ENCODE measurements around the gene CFAP57. TPM values are rescaled to one million over a fixed set of nuclear protein-coding genes. Genes with fewer than 3 reads are reported as not detected.
"Not testable (repeated sequence)": the region's sequence is repeated elsewhere in the genome, so short reads cannot be mapped to it uniquely, and the experiment has no call there.

Gene CFAP57
- total RNA-seq, 1 donor from 2014 or later: 0.27 TPM

DNA sequence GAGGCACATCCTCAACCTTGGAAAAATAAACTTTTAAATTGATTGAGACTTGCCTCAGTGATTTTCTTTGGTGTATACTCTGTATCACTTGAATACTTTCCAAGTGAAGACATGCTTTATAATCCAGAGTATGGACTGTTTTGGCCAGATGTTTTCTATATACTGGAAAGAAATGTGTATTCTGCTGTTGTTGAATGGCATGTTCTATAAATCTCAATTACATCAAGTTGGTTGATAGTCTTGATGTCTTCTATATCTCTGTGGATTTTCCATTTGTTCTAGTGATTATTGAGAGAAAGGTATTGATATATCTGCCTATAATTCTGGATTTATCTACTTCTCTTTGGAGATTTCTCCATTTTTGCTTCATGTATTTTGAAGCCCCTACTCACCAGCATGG lies 37.5 kb upstream of the CFAP57 start:
- Mint-ChIP-seq H3K27me3 (ENCODE audit: low read depth) (no peaks in the 10 kb centered on the region), H3K27ac (no peak overlapping the region), H3K9me3 (peaks cover 20% of the 10 kb centered on the region), H3K4me3 (no peak overlapping the region), H3K36me3 (peaks cover 7% of the 10 kb centered on the region), H3K4me1 (peaks cover 6% of the 10 kb centered on the region)
- no peak for DNase-seq (ENCODE audit: low spot score in 2 of 2, unreplicated experiment in 2 of 2)
- TF ChIP-seq, protein P1, sequence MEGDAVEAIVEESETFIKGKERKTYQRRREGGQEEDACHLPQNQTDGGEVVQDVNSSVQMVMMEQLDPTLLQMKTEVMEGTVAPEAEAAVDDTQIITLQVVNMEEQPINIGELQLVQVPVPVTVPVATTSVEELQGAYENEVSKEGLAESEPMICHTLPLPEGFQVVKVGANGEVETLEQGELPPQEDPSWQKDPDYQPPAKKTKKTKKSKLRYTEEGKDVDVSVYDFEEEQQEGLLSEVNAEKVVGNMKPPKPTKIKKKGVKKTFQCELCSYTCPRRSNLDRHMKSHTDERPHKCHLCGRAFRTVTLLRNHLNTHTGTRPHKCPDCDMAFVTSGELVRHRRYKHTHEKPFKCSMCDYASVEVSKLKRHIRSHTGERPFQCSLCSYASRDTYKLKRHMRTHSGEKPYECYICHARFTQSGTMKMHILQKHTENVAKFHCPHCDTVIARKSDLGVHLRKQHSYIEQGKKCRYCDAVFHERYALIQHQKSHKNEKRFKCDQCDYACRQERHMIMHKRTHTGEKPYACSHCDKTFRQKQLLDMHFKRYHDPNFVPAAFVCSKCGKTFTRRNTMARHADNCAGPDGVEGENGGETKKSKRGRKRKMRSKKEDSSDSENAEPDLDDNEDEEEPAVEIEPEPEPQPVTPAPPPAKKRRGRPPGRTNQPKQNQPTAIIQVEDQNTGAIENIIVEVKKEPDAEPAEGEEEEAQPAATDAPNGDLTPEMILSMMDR (IDR thresholded peaks at IDR 0.05; ENCODE audit: unreplicated experiment): no peak

- DNase-seq (ENCODE audit: low spot score in 2 of 2, unreplicated experiment in 2 of 2): no peak
- Mint-ChIP-seq H3K4me1 (peaks cover 6% of the 10 kb centered on the region), H3K9me3 (peaks cover 29% of the 10 kb centered on the region), H3K27ac (no peak overlapping the region), H3K36me3 (peaks cover 8% of the 10 kb centered on the region), H3K27me3 (ENCODE audit: low read depth) (no peaks in the 10 kb centered on the region), H3K4me3 (no peak overlapping the region)
- TF ChIP-seq, protein P1 (IDR thresholded peaks at IDR 0.05; ENCODE audit: unreplicated experiment): no peak
Observed at GRCh38 chr1:43135857-43136781, 36.0 kb upstream of the CFAP57 start.

DNA sequence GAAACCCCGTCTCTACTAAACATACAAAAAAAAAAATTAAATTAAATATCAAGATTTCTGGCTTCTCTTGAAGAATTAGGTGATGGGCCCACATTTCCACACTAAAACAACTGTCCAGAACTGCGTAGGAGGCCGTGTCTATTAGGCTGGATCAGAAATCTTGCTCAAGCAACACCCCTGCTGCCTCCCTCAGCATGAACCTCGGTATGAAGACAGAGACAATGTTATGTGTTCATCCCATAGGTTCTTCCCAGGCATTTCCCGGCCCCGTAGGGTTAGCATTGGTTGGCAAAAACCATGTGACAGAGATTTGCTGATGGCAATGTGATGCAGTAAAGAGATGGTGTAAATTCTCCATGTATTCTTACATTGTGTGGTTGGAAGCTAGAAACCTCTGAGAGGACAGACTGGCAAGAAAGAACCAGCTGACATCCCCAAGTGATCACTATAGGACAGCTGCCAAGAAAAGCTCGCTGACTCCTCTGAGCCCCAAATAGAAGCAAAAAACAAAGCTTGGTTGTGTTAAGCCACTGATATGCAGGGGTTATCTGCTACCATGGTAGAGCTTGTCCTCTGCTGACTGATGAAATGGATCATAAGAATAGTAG lies 34.6 kb upstream of the CFAP57 start:
- Mint-ChIP-seq H3K4me3 (no peak overlapping the region), H3K27me3 (ENCODE audit: low read depth) (peaks cover 2% of the 10 kb centered on the region), H3K27ac (no peak overlapping the region), H3K4me1 (peaks cover 6% of the 10 kb centered on the region), H3K36me3 (peaks cover 8% of the 10 kb centered on the region), H3K9me3 (peaks cover 31% of the 10 kb centered on the region)
- no peak for DNase-seq (ENCODE audit: low spot score in 2 of 2, unreplicated experiment in 2 of 2)
- TF ChIP-seq, protein P1 (IDR thresholded peaks at IDR 0.05; ENCODE audit: unreplicated experiment): no peak

- not testable (repeated sequence) for H3K36me3 Mint-ChIP-seq; DNase-seq (ENCODE audit: low spot score in 2 of 2, unreplicated experiment in 2 of 2); H3K4me3 Mint-ChIP-seq; H3K4me1 Mint-ChIP-seq; H3K27ac Mint-ChIP-seq; H3K27me3 Mint-ChIP-seq (ENCODE audit: low read depth)
- peaks cover 19% of the 10 kb centered on the region for H3K9me3 Mint-ChIP-seq
Observed at GRCh38 chr1:43139295-43139694, 32.8 kb upstream of the CFAP57 start.

DNA sequence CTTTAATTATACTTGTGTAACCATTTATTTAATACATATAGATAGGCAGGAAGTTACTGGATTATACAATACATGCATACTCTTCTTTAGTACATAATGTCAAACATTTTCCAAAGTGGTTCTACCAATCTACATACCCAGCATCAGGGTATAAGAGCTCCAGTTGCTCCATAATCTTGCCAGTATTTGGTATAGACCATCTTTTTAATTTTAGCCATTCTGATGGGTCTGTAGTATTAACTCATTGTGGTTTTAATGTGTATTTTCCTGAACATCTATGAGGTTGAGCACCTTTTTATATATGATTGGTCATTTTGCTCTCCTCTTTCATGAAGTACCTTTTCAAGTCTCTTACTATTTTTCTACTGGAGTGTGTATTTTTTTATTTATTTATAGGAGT lies 32.1 kb upstream of the CFAP57 start:
- TF ChIP-seq, protein P1 (IDR thresholded peaks at IDR 0.05; ENCODE audit: unreplicated experiment): no peak
- Mint-ChIP-seq H3K4me3 (no peak overlapping the region), H3K27me3 (ENCODE audit: low read depth) (peaks cover 15% of the 10 kb centered on the region), H3K9me3 (peaks cover 16% of the 10 kb centered on the region), H3K36me3 (peaks cover 5% of the 10 kb centered on the region), H3K27ac (no peak overlapping the region), H3K4me1 (peaks cover 6% of the 10 kb centered on the region)
- no peak for DNase-seq (ENCODE audit: low spot score in 2 of 2, unreplicated experiment in 2 of 2)

DNA sequence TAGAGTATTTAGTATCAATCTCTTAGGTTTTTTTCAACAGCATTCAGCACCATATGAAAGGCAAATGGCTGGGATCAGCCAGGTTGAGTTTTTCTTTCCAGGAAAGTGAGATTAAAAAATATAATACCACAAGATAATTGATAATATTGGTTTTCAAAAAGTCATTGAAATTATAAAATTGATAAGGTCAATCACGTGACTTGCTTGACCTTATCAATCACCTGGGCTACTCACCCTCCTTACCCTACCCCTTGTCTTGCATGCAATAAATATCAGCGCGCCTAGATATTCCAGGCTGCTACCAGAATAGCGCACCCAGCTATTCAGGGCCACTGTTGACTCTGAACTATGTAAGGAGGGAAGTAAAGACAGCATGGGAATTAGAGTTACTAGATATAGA lies 31.5 kb upstream of the CFAP57 start:
- Mint-ChIP-seq H3K27ac (no peak overlapping the region), H3K36me3 (peaks cover 5% of the 10 kb centered on the region), H3K27me3 (ENCODE audit: low read depth) (peaks cover 20% of the 10 kb centered on the region), H3K4me3 (no peak overlapping the region), H3K9me3 (peaks cover 16% of the 10 kb centered on the region), H3K4me1 (peaks cover 6% of the 10 kb centered on the region)
- no peak for DNase-seq (ENCODE audit: low spot score in 2 of 2, unreplicated experiment in 2 of 2)
- TF ChIP-seq, protein P1 (IDR thresholded peaks at IDR 0.05; ENCODE audit: unreplicated experiment): no peak

All from mesothelial cell of epicardium (in vitro differentiated cells).